ENCODE data around the gene TMEM95.
A peak's percentile ranks its signal among the peaks of the same experiment; 100 is the strongest.

Gene TMEM95

GRCh38 chr17:7308625-7309433, 46.1 kb upstream of the TMEM95 start (continued):
- TF ChIP-seq KLF10 (tag by site-specific recombination; IDR thresholded peaks at IDR 0.05): no peak
- peak; percentile 57 for TF ChIP-seq ZNF366 (tag by site-specific recombination; conservative IDR thresholded peaks at IDR 0.05)
- peak; percentile 99 for TF ChIP-seq ZNF664 (tag by site-specific recombination; IDR thresholded peaks at IDR 0.05)
- peak; percentile 92 for TF ChIP-seq REST (tag by site-specific recombination; IDR thresholded peaks at IDR 0.05)
- peak; percentile 98 for TF ChIP-seq PRDM1 (tag by site-specific recombination; IDR thresholded peaks at IDR 0.05)
- no peak for TF ChIP-seq ZNF530 (tag by site-specific recombination; IDR thresholded peaks at IDR 0.05; ENCODE audit: low read depth)
- TF ChIP-seq ZNF2 (tag by site-specific recombination; IDR thresholded peaks at IDR 0.05): 0 out of 2 replicates have a peak, but pooled peaks have one; percentile 12
- no peak for TF ChIP-seq ZNF280D (tag by site-specific recombination; IDR thresholded peaks at IDR 0.05)
- TF ChIP-seq SCRT1 (tag by site-specific recombination; IDR thresholded peaks at IDR 0.05; ENCODE audit: borderline replicate concordance): no peak

GRCh38 chr17:7309628-7310027, 45.3 kb upstream of the TMEM95 start:
- CTCF ChIA-PET: interaction anchor here (0.6 to 1.7 kb wide), 4 partner anchors 13 to 250 kb away, joined by 3 to 6 read pairs (median 4); no protein-coding TSS in a partner anchor
- Histone ChIP-seq H3K36me3 (ENCODE audit: control insufficient read depth in 2 of 2, insufficient read depth in 1 of 2, low read length in 2 of 2) (peaks cover 35 to 52% of the 10 kb centered on the region in 2 experiments), H3K27ac (ENCODE audit: extremely low read depth, low read depth, low read length) (peak overlapping the region; percentile 99), H3K4me3 (ENCODE audit: low read depth, low read length) (no peak overlapping the region; the same call in 1 of the 2 replicates), H3K4me1 (ENCODE audit: control insufficient read depth, insufficient read depth, low read length) (peaks cover 19% of the 10 kb centered on the region), H3K9me3 (ENCODE audit: control insufficient read depth, insufficient read depth, low read depth, low read length) (no peaks in the 10 kb centered on the region)
- POLR2A ChIA-PET: interaction anchor here (0.6 to 3.9 kb wide), 9 partner anchors 8 to 379 kb away, joined by 3 to 36 read pairs (median 4); partner anchors contain the start of genes NEURL4 and TMEM256
- TF ChIP-seq PRDM4 (tag by site-specific recombination; IDR thresholded peaks at IDR 0.05) (no peak), RBAK (tag by site-specific recombination; IDR thresholded peaks at IDR 0.05) (no peak), ZNF362 (tag by site-specific recombination; IDR thresholded peaks at IDR 0.05) (no peak), ZNF133 (tag by site-specific recombination; IDR thresholded peaks at IDR 0.05) (no peak)
